HCT116 (cell line): Measurements from ENCODE around the gene LPAR5.

Source experiments
- CEBPB ChIP-seq: IDR thresholded peaks from 2 replicates; pipeline ENCODE4 v1.6.1; 2012; ENCODE audit warnings: low read depth
- CTCF ChIP-seq, 3 experiments: fragments of 200-600 bp in 1 of 3; sonication (generic) in 1 of 3; IDR thresholded peaks in 2 of 3; conservative IDR thresholded peaks in 1 of 3; 2 replicates each; pipeline ENCODE4 v1.5.1; 2012 to 2017; ENCODE audit warnings: low read depth in 2 of 3, low read length in 2 of 3, antibody characterized with exemption in 1 of 3, borderline replicate concordance in 1 of 3, control low read depth in 1 of 3, mild to moderate bottlenecking in 1 of 3, mixed read lengths in 1 of 3, mixed run types in 1 of 3, moderate library complexity in 1 of 3; ENCODE audit not compliant: insufficient read depth in 1 of 3
- EZH2phosphoT487 ChIP-seq: fragments of 200-600 bp; IDR thresholded peaks from 2 replicates; pipeline ENCODE4 v1.6.1; 2018; ENCODE audit warnings: antibody characterized with exemption, borderline replicate concordance
- POLR2A ChIP-seq: IDR thresholded peaks from 2 replicates; pipeline ENCODE4 v1.7.0; 2011; ENCODE audit warnings: borderline replicate concordance; ENCODE audit not compliant: insufficient read depth, insufficient read length; ENCODE audit errors: extremely low read depth
- POLR2AphosphoS5 ChIP-seq: IDR thresholded peaks from 2 replicates; pipeline ENCODE4 v1.6.1; 2011; ENCODE audit warnings: mild to moderate bottlenecking, low read depth, low read length, moderate library complexity
- RAD21 ChIP-seq: IDR thresholded peaks from 2 replicates; pipeline ENCODE4 v1.6.1; 2012; ENCODE audit warnings: low read depth, mild to moderate bottlenecking
- SIN3A ChIP-seq: IDR thresholded peaks from 2 replicates; pipeline ENCODE4 v1.6.1; 2012; ENCODE audit warnings: low read depth
- YY1 ChIP-seq: IDR thresholded peaks from 2 replicates; pipeline ENCODE4 v1.6.1; 2011; ENCODE audit warnings: low read length, low read depth, moderate library complexity, mild to moderate bottlenecking; ENCODE audit not compliant: insufficient replicate concordance; ENCODE audit errors: extremely low read depth

GRCh38 chr12:6612652-6613014, 23.1 kb downstream of the LPAR5 start:
- no peak for TF ChIP-seq POLR2AphosphoS5
- TF ChIP-seq CEBPB = no peak
- TF ChIP-seq CTCF (IDR thresholded peaks at IDR 0.05 in 2 of 3, conservative IDR thresholded peaks at IDR 0.05 in 1 of 3; ENCODE audit: borderline replicate concordance in 1 of 3, insufficient read depth in 1 of 3, low read depth in 2 of 3, low read length in 2 of 3) = no peak
- TF ChIP-seq YY1 = no peak
- no peak for TF ChIP-seq RAD21
- no peak for TF ChIP-seq POLR2A
- TF ChIP-seq EZH2phosphoT487 = no peak
- TF ChIP-seq SIN3A = no peak
